K562 (cell line): ENCODE data around the gene TMA7B. TPM values are rescaled to one million over a fixed set of nuclear protein-coding genes. Genes with fewer than 3 reads are reported as not detected.

Experiments used
- BRF1 ChIP-seq: IDR thresholded peaks from 3 replicates; pipeline ENCODE4 v1.6.1; 2011; ENCODE audit warnings: borderline replicate concordance, mild to moderate bottlenecking; ENCODE audit not compliant: insufficient read length; ENCODE audit errors: extremely low read depth
- FOXA3 ChIP-seq, 2 experiments: fragments of 450-650 bp in 1 of 2; sonication (generic) in 1 of 2; formaldehyde crosslinking; IDR thresholded peaks in 1 of 2; conservative IDR thresholded peaks in 1 of 2; 2 replicates each; pipeline versions ENCODE4 v1.4.0 to v1.8.0; 2020 to 2022; ENCODE audit warnings: mild to moderate bottlenecking in 2 of 2, missing genetic modification reagents in 1 of 2
- GATAD2B ChIP-seq: fragments of 450-650 bp; IDR thresholded peaks from 2 replicates; pipeline ENCODE4 v1.6.1; 2017; ENCODE audit warnings: mild to moderate bottlenecking, borderline replicate concordance
- KAT7 ChIP-seq: sonication (generic); formaldehyde crosslinking; IDR thresholded peaks from 2 replicates; pipeline ENCODE4 v1.8.0; 2022; ENCODE audit warnings: missing genetic modification reagents, mild to moderate bottlenecking, borderline replicate concordance
- LEF1 ChIP-seq: fragments of 450-650 bp; IDR thresholded peaks from 2 replicates; pipeline ENCODE4 v1.6.1; 2016; ENCODE audit warnings: mild to moderate bottlenecking
- MBD2 ChIP-seq: sonication (generic); IDR thresholded peaks from 2 replicates; pipeline ENCODE4 v1.6.1; 2016; ENCODE audit warnings: low read depth, borderline replicate concordance
- NCOA2 ChIP-seq, 2 experiments: fragments of 450-650 bp; IDR thresholded peaks; 2 replicates each; pipeline ENCODE4 v1.6.1; 2018; ENCODE audit warnings: mild to moderate bottlenecking in 2 of 2, moderate library complexity in 1 of 2; ENCODE audit not compliant: partially characterized antibody in 2 of 2
- NR2F6 ChIP-seq: fragments of 450-650 bp; formaldehyde crosslinking; IDR thresholded peaks from 2 replicates; pipeline ENCODE4 v1.4.0; 2020; ENCODE audit warnings: mild to moderate bottlenecking
- SMARCB1 ChIP-seq: IDR thresholded peaks from 2 replicates; pipeline ENCODE4 v1.6.1; 2011; ENCODE audit warnings: improper control_type of control experiment, low read depth; ENCODE audit not compliant: insufficient read length
- SRSF1 ChIP-seq: fragments of 200-400 bp; formaldehyde crosslinking; IDR thresholded peaks from 2 replicates; pipeline ENCODE4 v1.6.1; 2017; ENCODE audit warnings: mild to moderate bottlenecking, low read depth, low read length, moderate library complexity
- TAF9B ChIP-seq: fragments of 450-650 bp; IDR thresholded peaks from 2 replicates; pipeline ENCODE4 v1.6.1; 2018; ENCODE audit warnings: mild to moderate bottlenecking; ENCODE audit not compliant: partially characterized antibody
- TEAD1 ChIP-seq, 2 experiments: fragments of 450-650 bp in 1 of 2; sonication (generic) in 1 of 2; formaldehyde crosslinking; IDR thresholded peaks; 2 replicates each; pipeline versions ENCODE4 v1.4.0 to v1.8.0; 2020 to 2022; ENCODE audit warnings: mild to moderate bottlenecking in 2 of 2, missing genetic modification reagents in 1 of 2
- THRA ChIP-seq: fragments of 450-650 bp; IDR thresholded peaks from 2 replicates; pipeline ENCODE4 v1.6.1; 2017; ENCODE audit warnings: mild to moderate bottlenecking, moderate library complexity
- ZKSCAN3 ChIP-seq: fragments of 250-450 bp; sonication (Bioruptor Pico); IDR thresholded peaks from 2 replicates; pipeline ENCODE4 v1.4.0; 2020
- ZNF165 ChIP-seq: fragments of 250-450 bp; sonication (Bioruptor Pico); IDR thresholded peaks from 2 replicates; pipeline ENCODE4 v1.4.0; 2020; ENCODE audit warnings: borderline replicate concordance
- ZNF217 ChIP-seq: sonication (generic); formaldehyde crosslinking; IDR thresholded peaks from 2 replicates; pipeline ENCODE4 v1.8.0; 2022; ENCODE audit warnings: mild to moderate bottlenecking, missing genetic modification reagents
- polyA plus RNA-seq, 8 experiments: library from polyadenylated mRNA; depleted of rRNA in 4 of 8; stranded (reverse) in 5 of 8; unstranded in 3 of 8; fragments of >200 nt; fragmentation: Nextera tagmentation in 2 of 8; fragmentation: Illumina TruSeq in 1 of 8; extraction: Ambion mirVana in 2 of 8; extraction: Trizol in 1 of 8; gene quantifications; 2 replicates each; pipeline versions ENCODE4 v1.2.1 to v1.2.3, GENCODE V29; 2011 to 2014; ENCODE audit warnings: inconsistent platforms in 1 of 8, missing spikeins in 1 of 8
- total RNA-seq, 7 experiments: library from RNA; depleted of rRNA in 6 of 7; stranded (reverse); fragments of >200 nt in 6 of 7; fragmentation: Illumina TruSeq in 2 of 7; extraction: Trizol in 2 of 7; gene quantifications; 2 replicates each; pipeline versions ENCODE4 v1.2.1 to v1.2.3, GENCODE V29; 2011 to 2021; ENCODE audit warnings: low replicate concordance in 1 of 7
- TF ChIP-seq, protein P1 (sequence below): fragments of 200-400 bp; formaldehyde crosslinking; IDR thresholded peaks from 2 replicates; pipeline ENCODE4 v1.6.1; 2017; ENCODE audit warnings: mild to moderate bottlenecking, low read depth, low read length, moderate library complexity
- TF ChIP-seq, protein P2 (sequence below): fragments of 450-650 bp; IDR thresholded peaks from one replicate; pipeline ENCODE4 v1.6.1; 2018; ENCODE audit warnings: mild to moderate bottlenecking, moderate library complexity; ENCODE audit not compliant: partially characterized antibody
- TF ChIP-seq, protein P3 (sequence below): fragments of 250-450 bp; sonication (Bioruptor Pico); IDR thresholded peaks from 2 replicates; pipeline ENCODE4 v1.6.1; 2021; ENCODE audit warnings: mild to moderate bottlenecking

Gene TMA7B
- total and polyA plus RNA-seq, 9 of the 15 experiments (the other 6 are each of a cell fraction or from before 2014, with no cell fraction given) = 5.6 to 14.2 (median 11.8) TPM

GRCh38 chr22:39920134-39920743 is 40.0 kb upstream of the TMA7B start (continued):
- TF ChIP-seq, protein P1, sequence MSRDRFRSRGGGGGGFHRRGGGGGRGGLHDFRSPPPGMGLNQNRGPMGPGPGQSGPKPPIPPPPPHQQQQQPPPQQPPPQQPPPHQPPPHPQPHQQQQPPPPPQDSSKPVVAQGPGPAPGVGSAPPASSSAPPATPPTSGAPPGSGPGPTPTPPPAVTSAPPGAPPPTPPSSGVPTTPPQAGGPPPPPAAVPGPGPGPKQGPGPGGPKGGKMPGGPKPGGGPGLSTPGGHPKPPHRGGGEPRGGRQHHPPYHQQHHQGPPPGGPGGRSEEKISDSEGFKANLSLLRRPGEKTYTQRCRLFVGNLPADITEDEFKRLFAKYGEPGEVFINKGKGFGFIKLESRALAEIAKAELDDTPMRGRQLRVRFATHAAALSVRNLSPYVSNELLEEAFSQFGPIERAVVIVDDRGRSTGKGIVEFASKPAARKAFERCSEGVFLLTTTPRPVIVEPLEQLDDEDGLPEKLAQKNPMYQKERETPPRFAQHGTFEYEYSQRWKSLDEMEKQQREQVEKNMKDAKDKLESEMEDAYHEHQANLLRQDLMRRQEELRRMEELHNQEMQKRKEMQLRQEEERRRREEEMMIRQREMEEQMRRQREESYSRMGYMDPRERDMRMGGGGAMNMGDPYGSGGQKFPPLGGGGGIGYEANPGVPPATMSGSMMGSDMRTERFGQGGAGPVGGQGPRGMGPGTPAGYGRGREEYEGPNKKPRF = no peak
- TF ChIP-seq BRF1 (no peak), SRSF1 (no peak), ZNF217 (CRISPR knock-in tag) (no peak), LEF1 (peak; percentile 61), ZNF165 (CRISPR knock-in tag) (no peak), NCOA2 (IDR thresholded peaks at IDR 0.05; ENCODE audit: partially characterized antibody in 2 of 2) (peak; percentile 47 to 67), ZKSCAN3 (CRISPR knock-in tag) (no peak), MBD2 (peak; percentile 71; the same call in 1 of the 2 replicates), GATAD2B (peak; percentile 81), FOXA3 (CRISPR knock-in tag; conservative IDR thresholded peaks at IDR 0.05 in 1 of 2, IDR thresholded peaks at IDR 0.05 in 1 of 2) (no peak), KAT7 (no peak), SMARCB1 (no peak), TAF9B (peak; percentile 28), NR2F6 (CRISPR knock-in tag) (no peak), TEAD1 (CRISPR knock-in tag; IDR thresholded peaks at IDR 0.05) (0 out of 4 replicates have a peak, but pooled peaks of 1 of the 2 experiments have one; percentile 41), THRA (no peak)
- TF ChIP-seq, protein P2, sequence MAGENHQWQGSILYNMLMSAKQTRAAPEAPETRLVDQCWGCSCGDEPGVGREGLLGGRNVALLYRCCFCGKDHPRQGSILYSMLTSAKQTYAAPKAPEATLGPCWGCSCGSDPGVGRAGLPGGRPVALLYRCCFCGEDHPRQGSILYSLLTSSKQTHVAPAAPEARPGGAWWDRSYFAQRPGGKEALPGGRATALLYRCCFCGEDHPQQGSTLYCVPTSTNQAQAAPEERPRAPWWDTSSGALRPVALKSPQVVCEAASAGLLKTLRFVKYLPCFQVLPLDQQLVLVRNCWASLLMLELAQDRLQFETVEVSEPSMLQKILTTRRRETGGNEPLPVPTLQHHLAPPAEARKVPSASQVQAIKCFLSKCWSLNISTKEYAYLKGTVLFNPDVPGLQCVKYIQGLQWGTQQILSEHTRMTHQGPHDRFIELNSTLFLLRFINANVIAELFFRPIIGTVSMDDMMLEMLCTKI = no peak
- TF ChIP-seq, protein P3, sequence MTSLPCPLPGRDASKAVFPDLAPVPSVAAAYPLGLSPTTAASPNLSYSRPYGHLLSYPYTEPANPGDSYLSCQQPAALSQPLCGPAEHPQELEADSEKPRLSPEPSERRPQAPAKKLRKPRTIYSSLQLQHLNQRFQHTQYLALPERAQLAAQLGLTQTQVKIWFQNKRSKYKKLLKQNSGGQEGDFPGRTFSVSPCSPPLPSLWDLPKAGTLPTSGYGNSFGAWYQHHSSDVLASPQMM (CRISPR knock-in tag) = no peak
